Stimulated activated CD8-positive, alpha-beta memory T cell treated with anti-CD3 and anti-CD28 coated beads, Interleukin-2, amount 100 ng/mL, for 1 hour (primary cell): ENCODE measurements around the gene RASGRP3.

ENCODE experiments used
- DNase-seq, 2 donors: peaks; one replicate each; pipeline ENCODE4 v3.0.0-alpha.2; 2020; ENCODE audit warnings: low read depth in 2 of 2

The RASGRP3 gene

DNA sequence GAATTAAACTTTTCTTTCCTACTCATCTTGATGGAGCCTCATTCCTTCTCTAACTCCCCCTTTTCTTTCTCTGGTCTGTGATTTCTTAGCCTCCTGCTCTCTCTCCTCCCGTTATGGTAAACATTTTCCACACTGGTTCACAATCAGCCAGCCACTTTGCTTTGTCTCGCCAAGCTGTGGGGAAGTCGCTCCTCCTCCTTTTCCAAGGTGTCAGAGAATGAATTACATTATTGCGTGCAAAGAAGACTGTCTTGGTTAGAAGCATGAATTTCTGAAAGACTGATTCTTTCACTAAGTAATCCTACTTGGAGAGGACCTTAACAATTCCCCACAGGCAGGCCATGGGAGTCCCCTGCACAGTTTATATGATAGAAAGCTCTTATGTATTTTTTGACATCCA, 46.1 kb downstream of the RASGRP3 start:
- DNase-seq = no peak

DNA sequence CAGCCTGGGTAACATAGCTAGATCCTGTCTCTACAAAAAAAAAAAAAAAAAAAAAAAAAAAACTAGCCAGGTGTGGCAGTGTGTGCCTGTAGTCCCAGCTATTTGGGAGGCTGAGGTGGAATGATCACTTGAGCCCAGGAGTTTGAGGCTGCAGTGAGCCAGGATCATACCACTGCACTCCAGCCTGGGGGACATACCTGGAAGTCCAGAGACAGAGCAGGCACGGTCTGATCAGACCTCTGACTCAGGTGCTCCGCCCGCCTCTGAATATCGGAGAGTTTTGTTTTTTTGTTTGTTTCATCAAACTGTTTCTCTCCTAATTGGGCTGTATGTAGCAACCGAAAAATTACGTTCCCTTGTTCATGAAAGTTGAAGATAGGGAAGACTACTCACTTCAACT, 49.2 kb downstream of the RASGRP3 start:
- no peak for DNase-seq

DNA sequence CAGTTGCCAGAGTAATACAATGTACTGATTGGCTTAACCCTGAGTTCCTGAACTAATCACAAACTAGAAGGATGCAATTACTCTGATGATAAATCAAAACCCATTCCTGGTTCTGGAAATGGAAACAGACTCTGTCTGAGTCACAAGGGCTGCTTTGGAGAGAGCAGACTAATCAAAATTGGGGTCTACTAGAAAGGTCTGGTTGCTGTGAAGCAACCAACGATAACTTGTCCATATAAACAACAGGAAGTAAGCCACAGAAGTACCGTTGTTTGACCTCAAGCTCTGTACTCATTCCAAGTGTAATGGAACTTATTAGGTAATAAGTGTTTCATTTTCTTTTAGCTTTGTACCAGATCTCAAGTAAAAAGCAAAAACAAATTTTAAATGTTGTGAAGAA, 49.7 kb downstream of the RASGRP3 start:
- no peak for DNase-seq

DNA sequence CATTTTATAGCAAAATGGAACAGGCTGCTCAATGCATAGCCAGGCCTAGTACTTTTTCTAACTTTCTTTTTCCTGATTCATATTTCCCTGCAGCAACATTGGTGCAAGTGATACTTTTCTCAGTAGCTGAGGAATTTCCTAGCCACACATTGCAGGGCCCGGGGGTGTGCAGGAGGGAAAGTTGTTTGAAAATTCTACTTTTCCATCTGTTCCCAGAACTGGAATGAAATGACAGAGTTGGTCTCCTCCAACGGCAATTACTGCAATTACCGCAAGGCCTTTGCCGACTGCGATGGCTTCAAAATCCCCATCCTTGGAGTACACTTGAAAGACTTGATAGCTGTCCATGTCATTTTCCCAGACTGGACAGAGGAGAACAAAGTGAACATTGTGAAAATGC, 50.5 kb downstream of the RASGRP3 start:
- no peak for DNase-seq

DNA sequence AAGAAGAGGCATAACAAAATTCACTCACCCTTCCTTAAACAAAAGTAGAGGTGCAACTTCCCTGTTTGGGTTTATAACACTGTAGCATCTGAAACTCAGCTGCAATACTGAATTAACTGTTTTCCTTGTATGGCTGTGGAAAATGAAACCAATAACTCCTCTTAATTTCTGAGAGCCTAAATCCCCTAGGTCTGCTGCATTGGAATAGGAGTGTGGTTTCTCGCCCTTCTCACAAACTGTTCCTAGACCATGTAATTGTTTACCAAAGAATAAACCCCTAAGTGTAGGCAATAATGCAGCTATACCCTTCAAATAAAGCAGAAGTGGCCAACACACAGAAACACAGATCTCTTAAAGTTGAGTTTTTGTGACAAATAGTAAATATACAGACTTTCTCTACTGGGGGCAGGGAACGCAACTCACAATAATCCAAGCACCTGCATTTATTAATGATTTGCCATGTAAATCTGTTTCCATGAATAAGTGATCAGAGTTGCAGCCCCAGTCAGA, 52.0 kb downstream of the RASGRP3 start:
- DNase-seq = no peak

DNA sequence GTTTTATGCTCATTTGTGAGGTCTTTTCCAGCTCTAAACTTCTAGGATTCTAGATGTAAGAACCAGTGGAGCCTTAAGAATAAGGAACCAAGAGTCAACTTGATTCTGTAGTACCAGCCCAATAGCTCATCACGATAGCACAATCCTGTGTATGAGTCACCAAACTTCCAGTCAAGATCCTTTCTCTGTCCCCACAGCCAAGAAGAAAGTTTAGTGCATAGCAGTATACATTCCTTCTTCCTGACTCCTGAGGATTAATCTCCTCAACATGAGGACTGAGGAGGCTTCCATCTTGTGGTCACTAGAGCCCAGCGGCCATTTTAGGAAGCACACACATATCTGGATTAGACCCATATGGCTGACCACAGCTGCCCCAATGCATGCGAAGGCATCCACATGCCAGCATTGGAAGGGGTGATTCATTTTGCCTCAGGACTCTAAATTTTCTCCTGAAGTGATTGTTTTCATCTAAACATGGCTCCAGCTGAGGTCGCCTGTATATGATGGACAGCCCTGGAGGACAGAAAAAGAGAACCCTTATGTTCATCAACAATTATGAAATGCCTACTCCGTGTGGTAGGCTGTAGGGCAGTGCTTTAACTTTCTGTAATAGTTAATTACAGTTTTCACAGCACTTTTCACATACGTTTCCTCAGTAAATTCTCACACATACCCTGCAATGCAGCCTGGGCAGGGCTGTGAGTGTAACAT, 53.5 kb downstream of the RASGRP3 start:
- DNase-seq = no peak

DNA sequence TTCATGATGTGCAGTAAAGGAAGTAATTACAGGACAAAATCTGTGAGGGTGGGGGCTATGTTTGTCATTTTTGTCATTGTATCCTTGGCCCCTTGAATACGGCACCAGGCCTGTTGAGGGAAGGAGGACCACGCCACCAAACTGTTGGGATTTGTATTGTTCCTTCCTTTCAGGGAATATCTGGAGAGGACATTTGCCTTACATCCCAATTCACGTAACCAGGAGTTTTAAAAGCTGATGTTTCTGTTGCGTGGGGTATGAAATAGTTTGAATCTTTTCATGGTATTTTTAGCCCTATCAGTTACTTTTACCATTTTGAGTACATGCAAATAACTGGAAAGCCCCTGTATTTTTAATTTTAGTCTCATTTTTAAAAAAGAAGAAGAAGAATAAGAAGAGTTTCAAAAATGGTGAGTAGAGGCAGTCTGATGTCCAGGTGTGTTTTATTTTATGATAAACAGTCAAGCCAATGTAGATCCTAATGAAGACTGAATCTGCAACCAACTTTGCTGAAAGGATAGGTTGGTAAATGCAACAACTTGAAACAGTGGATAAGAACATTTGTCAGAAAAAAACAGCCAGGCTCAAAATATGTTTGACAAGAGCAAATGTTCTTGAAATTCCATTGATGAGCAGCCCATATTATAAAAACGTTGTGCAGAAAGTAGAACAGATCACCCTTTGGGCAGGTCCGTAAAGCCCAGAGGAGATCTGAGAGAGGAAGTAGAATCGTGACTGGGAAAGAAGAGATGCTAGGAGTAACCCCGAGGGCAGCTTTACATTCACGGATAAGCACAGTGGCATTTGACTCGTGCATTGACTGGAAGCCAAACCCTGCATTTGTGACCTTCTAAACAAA, 54.5 kb downstream of the RASGRP3 start:
- DNase-seq = no peak

DNA sequence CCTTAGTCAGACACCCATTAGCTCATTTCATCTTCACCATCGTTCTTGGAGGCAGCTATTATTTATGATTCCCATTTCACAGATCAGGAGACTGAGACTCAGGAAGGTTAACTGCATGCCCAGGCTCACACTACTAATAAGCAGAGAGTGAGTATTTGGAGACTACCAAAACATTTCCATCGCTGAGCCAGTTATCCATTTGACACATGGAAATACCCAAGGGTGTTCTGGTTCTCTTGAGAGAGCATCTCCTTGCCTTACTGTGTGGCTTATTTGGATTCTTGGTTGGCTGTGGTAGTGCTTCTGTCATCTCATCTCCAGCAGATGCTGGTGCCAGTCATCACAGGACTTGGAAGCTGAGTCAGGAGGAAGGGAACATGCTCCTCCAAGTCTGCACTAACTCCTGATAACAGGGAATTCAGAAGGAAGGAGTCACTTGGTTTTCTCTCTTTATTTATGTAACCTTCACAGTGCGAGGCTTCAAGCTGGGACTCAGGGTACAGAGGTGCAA, 55.2 kb downstream of the RASGRP3 start:
- DNase-seq = no peak

DNA sequence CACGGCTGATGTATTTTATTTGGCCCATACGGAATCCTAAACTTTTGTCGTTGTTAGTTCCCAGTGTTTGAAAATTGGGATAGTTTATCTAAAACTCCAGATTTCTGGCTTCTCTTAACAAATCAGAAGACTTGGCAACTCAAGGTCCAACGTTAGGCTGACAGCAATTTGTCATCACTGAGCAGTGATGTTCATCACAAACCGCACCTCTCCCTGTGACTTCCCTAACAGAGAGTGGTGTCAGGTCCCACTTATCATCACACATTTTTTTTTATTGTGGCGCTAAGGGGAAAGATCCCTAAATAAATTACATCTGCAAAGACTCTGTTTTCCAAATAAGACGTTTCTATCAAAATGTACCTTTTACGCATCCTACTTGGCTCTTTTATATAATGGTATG, 55.7 kb downstream of the RASGRP3 start:
- no peak for DNase-seq

DNA sequence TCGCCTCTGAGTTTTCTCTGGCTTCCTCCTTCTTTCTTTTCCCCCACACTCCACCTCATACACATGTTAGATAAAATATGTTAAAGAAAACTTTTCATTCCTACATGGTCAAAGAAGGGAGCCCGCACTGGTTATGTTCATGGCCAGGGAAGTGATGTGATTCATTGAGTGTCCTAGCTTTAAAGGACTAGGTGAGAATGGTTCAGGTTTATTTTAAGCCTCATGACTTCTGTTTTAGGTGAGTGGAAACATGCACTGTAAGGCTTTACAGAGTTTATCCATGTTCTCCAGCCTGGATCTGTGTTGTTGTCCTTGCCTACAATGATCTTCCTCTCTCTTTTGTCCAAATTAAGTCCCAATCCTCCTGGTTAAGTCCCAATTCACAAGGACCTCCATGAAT, 56.5 kb downstream of the RASGRP3 start:
- DNase-seq = no peak

DNA sequence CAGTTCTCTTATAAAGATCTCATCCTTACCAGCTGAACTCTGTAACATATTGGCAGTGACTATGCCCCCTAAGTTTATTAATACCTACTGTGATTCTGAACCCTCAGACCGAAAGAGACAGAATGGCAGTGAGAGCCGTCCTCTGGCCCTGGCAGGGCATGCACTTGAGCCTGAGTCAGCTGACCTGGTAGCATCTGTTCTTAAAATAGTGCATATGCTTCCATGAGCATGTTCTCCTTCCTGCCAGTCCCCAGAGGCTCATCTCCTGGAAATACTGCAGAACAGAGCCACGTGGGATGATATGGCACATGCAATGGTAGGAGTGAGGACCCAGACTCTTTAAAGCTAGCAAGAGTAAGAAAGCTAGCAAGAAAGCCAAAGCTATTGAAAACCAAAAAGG, 59.0 kb downstream of the RASGRP3 start:
- no peak for DNase-seq

DNA sequence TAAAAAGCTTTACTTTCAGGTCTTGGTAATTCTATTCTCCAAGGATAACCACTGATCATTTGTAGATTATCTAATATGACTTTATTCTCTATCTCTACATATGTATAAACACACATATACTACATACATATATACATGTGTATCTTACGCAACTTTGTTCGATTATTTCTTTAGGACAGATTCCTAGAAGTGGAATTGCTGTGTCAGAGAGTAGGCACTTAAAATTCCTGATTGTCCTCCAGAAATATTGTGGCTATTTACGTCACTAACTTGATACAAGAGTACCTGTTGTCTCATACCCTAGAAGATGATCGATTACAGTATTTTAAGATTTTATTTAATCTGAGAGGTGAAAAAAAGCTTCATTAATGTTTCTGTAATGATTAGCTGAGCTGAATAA, 64.8 kb downstream of the RASGRP3 start:
- no peak for DNase-seq

DNA sequence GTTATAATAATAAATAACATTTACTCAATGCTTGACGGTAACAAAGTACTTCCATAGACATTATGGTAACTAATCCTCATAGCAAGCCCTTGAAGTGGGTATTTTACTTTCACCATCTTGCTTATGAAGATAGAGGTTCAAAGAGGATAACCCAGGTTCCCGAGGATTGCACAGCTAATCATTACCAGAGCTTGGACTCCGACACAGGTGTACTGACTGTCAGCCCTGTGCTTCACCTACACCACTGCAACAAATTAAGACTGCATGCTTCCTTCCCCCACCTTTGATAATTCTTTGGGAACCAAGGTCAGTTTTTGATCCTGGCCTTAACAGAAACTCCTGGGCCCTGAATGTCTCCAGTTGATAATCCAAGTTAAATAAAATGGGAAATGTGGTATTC, 73.8 kb downstream of the RASGRP3 start:
- no peak for DNase-seq

DNA sequence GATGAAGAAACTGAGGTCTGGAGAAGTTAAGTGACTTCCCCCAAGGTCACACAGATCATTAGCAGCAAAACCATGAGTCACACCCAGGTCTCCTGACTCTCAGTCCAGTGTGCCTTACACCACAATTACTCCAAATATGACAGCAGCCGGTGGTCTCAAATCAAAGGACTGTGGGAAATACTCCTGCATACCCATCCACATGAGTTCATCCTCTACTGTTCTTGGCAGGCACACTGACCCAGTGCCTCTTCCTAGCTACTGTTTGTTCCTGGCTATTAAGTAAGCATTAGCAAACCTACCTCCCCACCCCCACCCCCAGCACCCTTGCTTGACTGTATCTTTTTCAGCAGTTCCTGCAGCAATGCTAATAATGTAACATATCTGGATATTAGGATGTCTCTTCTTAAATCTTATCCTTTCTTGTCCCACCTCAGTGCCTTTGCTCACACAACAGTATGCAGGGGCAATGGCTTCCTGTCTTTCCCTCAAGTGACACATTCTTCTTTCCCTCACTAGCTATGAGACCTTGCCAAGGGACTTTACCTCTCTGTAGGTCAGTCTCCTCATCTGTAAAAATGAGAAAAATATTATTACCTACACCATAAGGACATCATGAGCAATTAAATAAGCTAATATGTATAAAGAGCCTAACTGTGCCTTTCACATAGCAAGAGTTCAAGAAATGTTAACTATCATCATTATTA, 76.5 kb downstream of the RASGRP3 start:
- DNase-seq = no peak

DNA sequence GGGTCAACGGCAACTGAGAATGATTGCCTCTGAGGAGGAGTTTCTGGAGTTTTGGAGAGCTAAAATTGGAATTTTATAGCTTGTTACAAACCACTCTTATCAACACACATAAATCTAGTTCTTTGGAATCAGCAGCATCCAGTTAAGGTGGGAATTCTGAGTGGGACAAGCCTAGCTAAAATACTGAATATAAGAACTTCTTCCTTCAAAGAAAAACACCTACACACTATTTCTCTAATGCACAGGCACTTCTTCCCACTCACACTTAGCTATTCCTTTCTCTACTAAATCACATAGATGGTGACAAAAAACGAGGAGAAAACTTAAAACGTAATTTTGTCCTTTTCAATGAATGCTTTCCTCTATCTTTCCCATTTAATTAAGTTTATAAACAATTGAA, 79.2 kb downstream of the RASGRP3 start:
- DNase-seq = no peak

DNA sequence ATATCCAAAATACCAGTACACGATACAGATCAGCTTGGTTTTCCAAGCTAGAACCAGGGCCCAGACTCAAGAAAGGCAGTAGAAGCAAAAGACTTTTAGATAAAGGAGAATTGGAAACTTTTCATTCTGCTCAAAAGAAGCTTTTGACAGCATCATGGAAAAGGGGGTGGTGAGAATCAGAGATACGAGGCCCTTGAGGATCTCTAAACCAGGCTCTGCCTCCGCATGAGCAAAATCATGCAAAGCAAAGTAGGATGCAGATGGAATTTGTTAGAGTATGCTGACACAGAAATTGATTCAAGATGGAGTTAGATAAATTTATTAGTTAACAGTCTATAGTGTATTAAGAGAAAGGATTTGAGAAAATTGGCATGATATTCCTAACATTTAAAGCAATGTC, 82.9 kb downstream of the RASGRP3 start:
- DNase-seq = no peak

DNA sequence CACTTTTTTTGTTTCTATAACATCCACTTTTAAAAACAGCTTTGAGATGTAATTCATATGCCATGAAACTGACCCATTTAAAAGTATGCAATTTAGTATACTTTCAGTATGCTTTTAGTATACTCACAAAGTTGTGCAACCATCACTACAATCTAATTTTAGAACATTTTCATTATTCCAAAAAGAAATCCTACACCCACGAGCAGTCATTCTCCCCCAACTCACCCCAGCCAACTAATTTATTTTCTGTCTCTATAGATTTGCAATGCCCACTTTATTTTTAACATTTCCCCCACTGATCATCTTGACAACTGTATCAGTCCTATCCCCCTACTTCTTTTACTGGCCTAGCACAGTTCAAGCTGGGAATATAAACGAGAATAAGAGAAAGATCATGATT, 83.6 kb downstream of the RASGRP3 start:
- no peak for DNase-seq

DNA sequence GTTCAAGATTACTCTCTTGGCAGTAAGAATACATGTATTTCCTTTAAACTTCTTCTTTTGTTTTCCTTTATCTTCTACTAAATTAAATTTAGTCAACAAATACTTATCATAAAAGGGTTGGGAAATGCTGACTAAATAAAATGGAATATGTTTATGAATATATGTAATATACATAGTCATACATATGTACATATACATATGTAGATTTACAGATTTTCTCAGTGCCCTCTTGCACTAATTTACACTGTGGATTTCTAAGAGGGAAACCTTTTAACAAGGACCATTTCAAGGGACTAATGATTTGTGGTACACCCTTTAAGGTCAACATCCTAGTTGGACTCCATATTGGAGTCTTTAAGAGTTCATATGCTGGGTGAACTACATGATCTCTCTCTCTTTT, 85.4 kb downstream of the RASGRP3 start:
- DNase-seq = no peak

DNA sequence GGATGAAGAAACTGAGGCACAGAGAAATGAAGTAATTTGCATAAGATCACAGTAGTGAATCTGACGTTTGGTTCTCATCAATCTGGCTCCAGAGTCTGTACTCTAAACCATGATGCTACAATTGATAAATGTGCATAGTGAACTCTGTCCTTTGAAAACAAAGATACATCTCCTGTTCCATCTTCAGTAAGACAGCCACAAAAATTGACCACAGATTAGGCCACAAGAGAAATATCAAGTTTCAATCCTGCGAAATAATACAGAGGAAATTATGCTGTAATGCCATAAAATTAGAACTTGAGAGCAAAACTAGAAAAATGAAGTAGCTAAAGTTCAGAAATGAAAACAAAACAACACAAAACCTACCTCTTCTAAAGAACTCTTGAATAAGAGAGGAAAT, 94.2 kb downstream of the RASGRP3 start:
- DNase-seq = no peak

DNA sequence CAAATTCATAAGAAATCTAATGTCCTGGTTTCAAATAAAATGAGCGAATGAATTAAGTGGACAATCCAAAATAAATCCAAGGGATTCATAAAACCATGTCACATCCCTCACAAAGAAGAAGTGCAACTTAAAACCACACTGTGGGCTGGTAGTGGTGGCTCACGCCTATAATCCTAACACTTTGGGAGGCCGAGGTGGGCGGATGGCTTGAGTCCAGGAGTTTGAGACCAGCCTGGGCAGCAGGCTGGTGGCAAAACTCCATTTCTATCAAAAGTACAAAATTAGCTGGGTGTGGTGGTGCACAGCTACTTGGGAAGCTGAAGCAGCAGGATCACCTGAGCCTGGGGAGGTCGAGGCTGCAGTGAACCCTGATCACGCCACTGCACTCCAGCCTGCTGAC, 97.2 kb downstream of the RASGRP3 start:
- no peak for DNase-seq

DNA sequence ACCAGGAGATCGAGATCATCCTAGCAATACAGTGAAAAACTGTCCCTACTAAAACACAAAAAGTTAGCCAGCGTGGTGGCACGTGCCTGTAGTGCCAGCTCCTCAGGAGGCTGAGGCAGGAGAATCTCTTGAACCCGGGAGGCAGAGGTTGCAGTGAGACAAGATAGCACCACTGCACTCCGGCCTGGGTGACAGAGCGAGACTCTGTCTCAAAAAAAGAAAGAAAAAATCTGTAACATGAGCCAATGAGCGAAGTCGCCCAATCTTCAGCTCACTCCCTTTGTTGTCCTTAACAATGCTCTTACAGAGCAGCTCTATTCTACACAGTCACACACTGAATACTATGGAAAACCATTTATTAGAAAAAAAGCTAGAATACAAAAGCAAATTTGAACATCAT, 100.6 kb downstream of the RASGRP3 start:
- DNase-seq = no peak

DNA sequence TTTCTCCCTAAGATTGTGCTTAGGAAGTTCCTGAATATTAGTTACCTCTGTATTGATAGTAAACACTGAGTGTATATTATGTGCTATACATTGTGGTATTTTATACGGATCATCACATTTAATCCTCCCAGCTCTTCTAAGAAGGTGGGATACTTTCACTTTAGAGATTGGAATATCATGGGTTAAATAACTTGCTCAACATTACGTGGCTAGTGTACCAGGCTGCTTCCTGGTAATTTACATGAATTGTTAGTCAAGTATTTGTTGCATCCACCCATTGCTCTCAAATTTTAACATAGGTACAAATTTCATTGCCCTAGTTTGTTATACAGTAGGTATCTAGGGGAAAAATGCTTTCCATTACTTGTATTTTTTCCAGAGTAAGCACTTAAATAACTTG, 101.2 kb downstream of the RASGRP3 start:
- no peak for DNase-seq
